CD14-positive monocyte (primary cell): ENCODE measurements around the gene OR1D2. TPM values are rescaled to one million over a fixed set of nuclear protein-coding genes. Genes with fewer than 3 reads are reported as not detected.
"Not testable (repeated sequence)": the region's sequence is repeated elsewhere in the genome, so short reads cannot be mapped to it uniquely, and the experiment has no call there.

Experiments used
- DNase-seq, 3 donors: peaks; one replicate each; pipeline ENCODE4 v3.0.0-alpha.2; 2011 to 2022
- H2AFZ ChIP-seq: 2 replicates; pipeline ENCODE4 v1.6.0; 2012; ENCODE audit warnings: mild to moderate bottlenecking, low read depth, low read length, inconsistent platforms; ENCODE audit not compliant: insufficient read depth, poor library complexity, severe bottlenecking
- H3K27ac ChIP-seq, 2 donors: 1 replicate in 1 of 2; 2 replicates in 1 of 2; pipeline ENCODE4 v1.5.1; 2012 to 2013; ENCODE audit warnings: low read length in 2 of 2, control low read depth in 1 of 2, inconsistent platforms in 1 of 2, low read depth in 1 of 2, mild to moderate bottlenecking in 1 of 2
- H3K27me3 ChIP-seq, 2 donors: one replicate each; pipeline versions ENCODE4 v1.6.0 to v1.6.1; 2011 to 2013; ENCODE audit warnings: low read length in 2 of 2; ENCODE audit not compliant: control insufficient read depth in 2 of 2, insufficient read depth in 2 of 2
- H3K36me3 ChIP-seq, 2 donors: replicated peaks in 1 of 2; 1 replicate in 1 of 2; 2 replicates in 1 of 2; pipeline versions ENCODE4 v1.5.1 to v1.6.1; 2012 to 2013; ENCODE audit warnings: low read length in 2 of 2, control low read depth in 1 of 2, inconsistent platforms in 1 of 2, mild to moderate bottlenecking in 1 of 2; ENCODE audit not compliant: insufficient read depth in 2 of 2, control insufficient read depth in 1 of 2
- H3K4me1 ChIP-seq, 2 donors: 1 replicate in 1 of 2; 2 replicates in 1 of 2; pipeline versions ENCODE4 v1.5.1 to v1.6.1; 2012 to 2013; ENCODE audit warnings: low read length in 2 of 2, control low read depth in 1 of 2, inconsistent platforms in 1 of 2, mild to moderate bottlenecking in 1 of 2, moderate library complexity in 1 of 2; ENCODE audit not compliant: insufficient read depth in 2 of 2, control insufficient read depth in 1 of 2
- H3K4me2 ChIP-seq: replicated peaks from 2 replicates; pipeline ENCODE3; 2012; ENCODE audit warnings: low read length, moderate library complexity, mild to moderate bottlenecking; ENCODE audit not compliant: poor library complexity, severe bottlenecking; ENCODE audit errors: extremely low read depth
- H3K4me3 ChIP-seq, 3 experiments: fragments of 200-600 bp in 1 of 3; sonication (generic) in 1 of 3; replicated peaks in 1 of 3; 1 replicate in 2 of 3; 2 replicates in 1 of 3; pipeline ENCODE4 v1.5.1; 2011 to 2013; ENCODE audit warnings: low read length in 3 of 3, mild to moderate bottlenecking in 3 of 3, control low read depth in 2 of 3, low read depth in 2 of 3, inconsistent platforms in 1 of 3, moderate library complexity in 1 of 3
- H3K79me2 ChIP-seq: 2 replicates; pipeline ENCODE4 v1.6.0; 2012; ENCODE audit warnings: mild to moderate bottlenecking, control low read depth, inconsistent platforms, low read length, moderate library complexity; ENCODE audit not compliant: insufficient read depth
- H3K9ac ChIP-seq: 2 replicates; pipeline ENCODE4 v1.6.0; 2017; ENCODE audit warnings: low read length, mild to moderate bottlenecking; ENCODE audit not compliant: insufficient read depth, poor library complexity, severe bottlenecking
- H3K9me3 ChIP-seq, 2 donors: replicated peaks in 1 of 2; 1 replicate in 1 of 2; 2 replicates in 1 of 2; pipeline versions ENCODE4 v1.5.1 to v1.6.1; 2012 to 2013; ENCODE audit warnings: low read length in 2 of 2, control low read depth in 1 of 2; ENCODE audit not compliant: control insufficient read depth in 1 of 2, insufficient read depth in 1 of 2
- H4K20me1 ChIP-seq: 2 replicates; pipeline ENCODE4 v1.6.0; 2012; ENCODE audit warnings: mild to moderate bottlenecking, low read length, control low read depth, moderate library complexity; ENCODE audit not compliant: insufficient read depth
- H3K27ac Mint-ChIP-seq, 7 donors: one replicate each; pipeline ENCODE4 v1.8.0; 2020; ENCODE audit warnings: mild to moderate bottlenecking in 7 of 7, mixed read lengths in 7 of 7, moderate library complexity in 6 of 7, inconsistent platforms in 2 of 7
- H3K27me3 Mint-ChIP-seq, 3 donors: one replicate each; pipeline ENCODE4 v1.8.0; 2021 to 2022; ENCODE audit warnings: low read depth in 3 of 3, mild to moderate bottlenecking in 3 of 3, mixed read lengths in 3 of 3, moderate library complexity in 3 of 3, inconsistent platforms in 1 of 3
- H3K36me3 Mint-ChIP-seq, 2 donors: one replicate each; pipeline ENCODE4 v1.8.0; 2020; ENCODE audit warnings: mixed read lengths in 2 of 2, inconsistent platforms in 1 of 2, mild to moderate bottlenecking in 1 of 2
- H3K4me1 Mint-ChIP-seq: one replicate; pipeline ENCODE4 v1.8.0; 2020; ENCODE audit warnings: mild to moderate bottlenecking, mixed read lengths
- H3K4me3 Mint-ChIP-seq, 2 donors: one replicate each; pipeline ENCODE4 v1.8.0; 2020; ENCODE audit warnings: mild to moderate bottlenecking in 2 of 2, mixed read lengths in 2 of 2, moderate library complexity in 1 of 2
- H3K9me3 Mint-ChIP-seq, 7 donors: one replicate each; pipeline ENCODE4 v1.8.0; 2020 to 2022; ENCODE audit warnings: mixed read lengths in 7 of 7, mild to moderate bottlenecking in 6 of 7, moderate library complexity in 6 of 7, inconsistent platforms in 2 of 7
- CTCF ChIP-seq: fragments of 200-600 bp; IDR thresholded peaks from one replicate; pipeline ENCODE4 v1.8.0; 2022; ENCODE audit warnings: antibody characterized with exemption, mild to moderate bottlenecking
- WGBS: methylation state at CpG from one replicate; pipeline ENCODE4 v1.1.5; 2013; ENCODE audit warnings: missing lambda C conversion rate; ENCODE audit not compliant: insufficient coverage; 5-methylcytosine and 5-hydroxymethylcytosine counted together
- intact Hi-C, 2 donors: fragments of 100-400 bp; cut with micrococcal nuclease; formaldehyde crosslinking; loops; one replicate each; pipeline versions ENCODE4 v1.15.0 to v1.15.1; 2023
- polyA minus RNA-seq: library from RNA; depleted of rRNA, polyadenylated mRNA; stranded (reverse); fragments of >200 nt; gene quantifications from 2 replicates; pipeline ENCODE4 v1.2.3, GENCODE V29; 2012
- polyA plus RNA-seq, 3 donors: library from polyadenylated mRNA; depleted of rRNA in 1 of 3; unstranded in 2 of 3; stranded (reverse) in 1 of 3; fragments of 300-500 nt in 2 of 3; fragments of >200 nt in 1 of 3; fragmentation: Illumina TruSeq in 2 of 3; gene quantifications; 1 replicate in 2 of 3; 2 replicates in 1 of 3; pipeline ENCODE4 v1.2.3, GENCODE V29; 2012 to 2021
- total RNA-seq, 12 experiments: library from RNA in 1 of 12; stranded (reverse) in 1 of 12; fragments of 120-200 nt in 1 of 12; gene quantifications; one replicate each; pipeline ENCODE4 v1.2.4 and lab custom pipeline; 2013 to 2026; ENCODE audit warnings: mixed read lengths in 6 of 12, inconsistent platforms in 1 of 12

The OR1D2 gene
- total RNA-seq (2013), result not detected
- polyA plus RNA-seq, result not detected
- polyA minus RNA-seq, result not detected in 2 replicates
- 0 to 0.81 (median 0) reads per million in 11 experiments for total RNA-seq (lab: John Stamatoyannopoulos, UW)

- Histone ChIP-seq H3K27ac (no peak within 1 kb of the TSS), H2AFZ (no peak within 1 kb of the TSS), H3K27me3 (no peaks in the 10 kb centered on the region), H3K9me3 (peaks cover 0 to 4% of the 10 kb centered on the region in 2 donors), H3K4me3 (no peak within 1 kb of the TSS), H3K79me2 (no peaks in the 10 kb centered on the region), H3K4me1 (peaks cover 0 to 6% of the 10 kb centered on the region in 2 donors), H3K36me3 (no peaks in the 10 kb centered on the region), H3K4me2 (no peak within 1 kb of the TSS), H4K20me1 (no peaks in the 10 kb centered on the region), H3K9ac (no peak within 1 kb of the TSS)
- Mint-ChIP-seq H3K4me1 (no peaks in the 10 kb centered on the region), H3K36me3 (no peaks in the 10 kb centered on the region), H3K4me3 (no peak within 1 kb of the TSS), H3K27ac (peak within 1 kb of the TSS in 1 of 7 donors; percentile 19), H3K27me3 (peaks cover 0 to 8% (median 5%) of the 10 kb centered on the region in 3 donors), H3K9me3 (peaks cover 4 to 29% (median 14%) of the 10 kb centered on the region in 7 donors)
- WGBS, result 100% methylated on average over 2 of the region's 3 CpGs
- TF ChIP-seq CTCF, result no peak
- intact Hi-C loops, result no loop called here
- DNase-seq, result no peak
Measured at GRCh38 chr17:3104322-3104721, at the start of gene OR1D2. OR1D2 (minus strand) TSS chr17:3104422; CDS start chr17:3092996, 11,426 bp downstream.

DNA sequence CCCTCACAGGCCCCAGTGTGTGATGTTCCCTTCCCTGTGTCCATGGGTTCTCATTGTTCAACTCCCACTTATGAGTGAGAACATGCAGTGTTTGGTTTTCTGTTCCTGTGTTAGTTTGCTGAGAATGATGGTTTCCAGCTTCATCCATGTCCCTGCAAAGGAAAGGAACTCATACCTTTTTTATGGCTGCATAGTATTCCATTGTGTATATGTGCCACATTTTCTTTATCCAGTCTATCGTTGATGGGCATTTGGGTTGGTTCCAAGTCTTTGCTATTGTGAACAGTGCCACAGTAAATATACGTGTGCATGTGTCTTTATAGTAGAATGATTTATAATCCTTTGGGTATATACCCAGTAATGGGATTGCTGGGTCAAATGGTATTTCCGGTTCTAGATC, 33.3 kb upstream of the OR1D2 start:
- intact Hi-C loops, H3K9me3 ChIP-seq, H4K20me1 ChIP-seq, H3K4me3 Mint-ChIP-seq, H3K27ac ChIP-seq, H3K4me1 ChIP-seq, H3K36me3 Mint-ChIP-seq, H3K27me3 ChIP-seq, H3K4me3 ChIP-seq, H3K79me2 ChIP-seq, H2AFZ ChIP-seq, H3K36me3 ChIP-seq, DNase-seq, H3K9ac ChIP-seq, H3K4me1 Mint-ChIP-seq, H3K27ac Mint-ChIP-seq, H3K4me2 ChIP-seq: not testable (repeated sequence)
- WGBS, result no CpG with 5 or more reads among the region's 3 CpGs
- peaks cover 4 to 22% (median 11%) of the 10 kb centered on the region in 7 donors for H3K9me3 Mint-ChIP-seq
- H3K27me3 Mint-ChIP-seq, result peaks cover 10 to 18% (median 12%) of the 10 kb centered on the region in 3 donors
